Measurements from ENCODE around the gene ANGPT4. TPM values are rescaled to one million over a fixed set of nuclear protein-coding genes. Genes with fewer than 3 reads are reported as not detected.

The ANGPT4 gene
- total RNA-seq, result 0.05 TPM
- long read RNA-seq, result 0 reads

GRCh38 chr20:916125-916799 is at the start of gene ANGPT4:
Gene ANGPT4, minus strand, starts transcription at chr20:916334. Its CDS starts 120 bp downstream, at chr20:916214.
- DNase-seq (ENCODE audit: missing footprints) (no peak), ATAC-seq (peak; percentile 55)
- intact Hi-C loops (cut with DNase I), result no loop called here

GRCh38 chr20:963795-964194 is 47.7 kb upstream of the ANGPT4 start:
- ATAC-seq (no peak), DNase-seq (ENCODE audit: missing footprints) (no peak)
- intact Hi-C loops (cut with DNase I), result no loop called here

- intact Hi-C loops (cut with DNase I), result no loop called here
- ATAC-seq (no peak), DNase-seq (ENCODE audit: missing footprints) (no peak)
Observed at GRCh38 chr20:962683-963082, 46.5 kb upstream of the ANGPT4 start.

DNA sequence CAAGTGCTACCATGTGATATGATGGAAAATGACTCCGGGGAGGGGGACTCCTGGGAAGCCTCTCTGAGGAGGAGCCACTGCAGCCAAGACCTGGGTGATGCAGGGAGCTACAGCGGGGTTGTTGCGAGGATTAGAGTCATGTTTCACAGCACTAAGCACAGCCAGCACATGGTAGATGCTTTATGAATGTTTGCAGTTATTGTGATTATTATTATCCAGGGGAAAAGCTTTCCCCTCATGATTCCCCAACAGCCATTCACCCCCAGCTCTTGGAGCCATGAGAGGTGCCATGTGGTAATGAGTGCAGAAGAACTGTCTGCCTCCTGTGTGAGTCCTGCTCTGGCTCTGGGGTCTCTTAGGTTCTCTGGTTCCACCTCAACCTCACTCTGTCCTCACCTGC is 46.1 kb upstream of the ANGPT4 start:
- ATAC-seq (no peak), DNase-seq (ENCODE audit: missing footprints) (no peak)
- intact Hi-C loops (cut with DNase I), result no loop called here

GRCh38 chr20:961768-962167 is 45.6 kb upstream of the ANGPT4 start:
- intact Hi-C loops (cut with DNase I), result no loop called here
- no peak for DNase-seq (ENCODE audit: missing footprints)
- ATAC-seq, result no peak

GRCh38 chr20:959996-960615 is 44.0 kb upstream of the ANGPT4 start:
- DNase-seq (ENCODE audit: missing footprints) (no peak), ATAC-seq (no peak)
- intact Hi-C loops (cut with DNase I), result loop anchor here (10.0 kb wide), 2 partner anchors 75 to 245 kb away; partner anchors contain the start of gene C20orf202

GRCh38 chr20:958936-959815 is 43.0 kb upstream of the ANGPT4 start:
- ATAC-seq, result no peak
- intact Hi-C loops (cut with DNase I), result loop anchor here (10.0 kb wide), 2 partner anchors 74 to 246 kb away; partner anchors contain the start of gene C20orf202
- no peak for DNase-seq (ENCODE audit: missing footprints)

GRCh38 chr20:957544-957943 is 41.4 kb upstream of the ANGPT4 start:
- ATAC-seq (no peak), DNase-seq (ENCODE audit: missing footprints) (no peak)
- intact Hi-C loops (cut with DNase I), result loop anchor here (10.0 kb wide), 2 partner anchors 73 to 247 kb away; partner anchors contain the start of gene C20orf202

- intact Hi-C loops (cut with DNase I), result loop anchor here (1.0 to 10.0 kb wide), 3 partner anchors 72 to 248 kb away; partner anchors contain the start of gene C20orf202
- ATAC-seq (peak; percentile 73), DNase-seq (ENCODE audit: missing footprints) (peak; percentile 84)
Observed at GRCh38 chr20:956330-956951, 40.3 kb upstream of the ANGPT4 start.

- intact Hi-C loops (cut with DNase I), result loop anchor here (1.0 to 10.0 kb wide), 3 partner anchors 71 to 249 kb away; partner anchors contain the start of gene C20orf202
- no peak for ATAC-seq
- no peak for DNase-seq (ENCODE audit: missing footprints)
Observed at GRCh38 chr20:955656-956055, 39.5 kb upstream of the ANGPT4 start.

DNA sequence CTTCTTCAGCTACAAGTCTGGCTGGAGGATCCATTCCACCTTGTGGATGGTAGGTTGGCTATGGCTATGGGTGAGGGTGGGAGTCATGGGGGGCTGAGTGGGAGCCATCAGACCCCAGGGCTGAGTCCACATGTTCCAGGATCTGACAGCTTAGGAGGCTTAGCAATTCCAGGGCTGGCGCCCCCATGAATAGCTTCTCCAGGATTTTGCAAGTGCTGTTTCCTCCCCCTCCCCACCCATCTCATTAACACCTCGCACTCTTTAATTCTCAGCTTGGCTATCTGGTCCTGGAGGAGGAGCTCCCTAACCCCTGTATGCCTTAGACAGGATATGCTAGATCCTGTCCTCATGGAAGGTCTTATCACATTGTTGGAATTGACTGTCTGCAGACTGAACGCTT is 39.0 kb upstream of the ANGPT4 start:
- ATAC-seq, result no peak
- no peak for DNase-seq (ENCODE audit: missing footprints)
- intact Hi-C loops (cut with DNase I), result loop anchor here (10.0 kb wide), 2 partner anchors 70 to 250 kb away; partner anchors contain the start of gene C20orf202

GRCh38 chr20:953742-954141 is 37.6 kb upstream of the ANGPT4 start:
- intact Hi-C loops (cut with DNase I), result loop anchor here (10.0 kb wide), 2 partner anchors 69 to 251 kb away; partner anchors contain the start of gene C20orf202
- no peak for DNase-seq (ENCODE audit: missing footprints)

DNA sequence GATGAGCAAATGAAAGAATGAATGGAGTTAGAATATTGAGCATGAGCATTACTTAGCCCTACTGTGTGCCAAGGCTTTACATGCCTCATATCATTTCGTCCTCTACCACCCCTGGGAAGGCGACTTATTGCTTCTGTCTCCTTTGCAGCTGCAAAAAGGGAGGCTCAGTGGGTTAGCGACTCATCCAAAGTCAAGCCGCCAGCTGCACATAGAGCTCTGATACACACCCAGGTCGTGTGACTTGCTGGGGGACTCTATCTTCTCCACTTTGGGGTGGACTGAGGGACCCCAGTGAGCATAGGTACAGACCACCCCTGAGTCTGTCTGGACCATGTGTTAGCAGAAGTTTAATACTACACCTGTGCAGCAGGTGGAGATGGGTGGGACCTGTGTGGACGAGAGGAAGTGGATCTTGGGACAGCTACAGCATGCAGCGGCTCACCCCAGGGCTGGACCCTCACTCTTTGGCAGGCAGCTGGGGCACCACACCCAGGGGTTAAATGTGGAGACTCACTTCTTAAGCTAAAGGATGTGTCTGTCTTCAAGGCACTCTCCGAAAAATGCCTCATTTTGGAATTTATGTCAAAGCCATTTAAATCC is 36.2 kb upstream of the ANGPT4 start:
- DNase-seq (ENCODE audit: missing footprints) (no peak), ATAC-seq (no peak)
- intact Hi-C loops (cut with DNase I), result loop anchor here (10.0 kb wide), 2 partner anchors 67 to 253 kb away; partner anchors contain the start of gene C20orf202

More at GRCh38 chr20:953742-954141, 37.6 kb upstream of the ANGPT4 start:
- no peak for ATAC-seq

DNA sequence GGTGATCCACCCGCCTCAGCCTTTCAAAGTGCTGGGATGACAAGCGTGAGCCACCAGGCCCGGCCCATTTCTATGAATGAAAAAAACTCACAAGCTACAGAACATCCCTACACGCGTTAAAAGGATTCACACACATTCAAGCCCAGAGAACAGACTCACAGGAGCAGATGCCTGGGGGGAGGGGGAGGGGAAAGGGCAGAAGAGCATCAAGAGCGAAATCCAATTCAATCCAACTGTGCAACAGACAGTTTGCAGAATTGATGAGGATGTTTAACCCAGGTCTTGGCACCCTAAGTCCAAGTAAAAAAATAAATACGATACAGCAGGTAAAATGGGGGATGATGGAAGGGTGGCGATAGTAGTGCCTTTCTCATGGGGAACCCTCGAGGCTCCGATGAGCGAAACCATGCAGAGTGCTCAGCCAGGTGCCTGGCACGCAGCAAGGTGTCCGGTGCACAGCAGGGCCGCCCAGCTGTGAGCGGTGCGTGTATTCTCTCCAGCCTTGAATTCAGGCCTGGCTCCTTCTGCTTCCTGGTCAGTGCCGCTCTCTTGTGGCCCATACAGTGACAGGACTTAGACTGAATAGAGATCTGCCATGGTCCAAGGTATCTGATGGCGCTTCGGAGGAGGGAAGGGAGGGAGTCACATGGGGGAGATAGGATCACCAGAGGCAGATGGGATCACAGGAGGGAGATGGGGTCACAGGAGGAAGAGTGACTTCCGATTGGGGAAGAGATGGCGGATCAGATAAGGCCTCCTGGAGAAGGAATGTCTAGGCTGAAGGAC is 35.4 kb upstream of the ANGPT4 start:
- DNase-seq (ENCODE audit: missing footprints), result no peak
- intact Hi-C loops (cut with DNase I), result loop anchor here (10.0 kb wide), 2 partner anchors 67 to 253 kb away; partner anchors contain the start of gene C20orf202
- no peak for ATAC-seq

DNA sequence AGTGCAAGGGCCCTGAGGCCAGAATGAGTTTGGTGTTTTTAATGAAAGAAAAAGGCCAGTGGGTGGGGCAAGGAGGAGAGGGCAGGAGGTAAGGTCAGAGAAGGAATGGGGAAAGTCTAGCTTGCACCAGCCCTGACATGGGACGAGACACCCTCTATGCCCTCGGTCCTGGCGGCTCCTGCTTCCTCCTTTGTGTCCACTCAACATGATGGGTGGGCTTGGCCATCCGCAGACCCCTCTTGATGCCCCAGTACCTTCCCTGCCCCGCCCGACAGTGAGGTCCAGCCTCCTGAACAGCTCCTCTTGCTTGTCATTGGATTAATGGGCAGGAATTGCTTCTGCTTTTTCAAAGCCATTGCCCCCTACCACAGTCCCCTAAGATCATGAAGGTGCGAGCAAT is 33.6 kb upstream of the ANGPT4 start:
- no peak for DNase-seq (ENCODE audit: missing footprints)
- intact Hi-C loops (cut with DNase I), result loop anchor here (10.0 kb wide), 2 partner anchors 65 to 255 kb away; partner anchors contain the start of gene C20orf202
- ATAC-seq, result no peak

- intact Hi-C loops (cut with DNase I), result no loop called here
Observed at GRCh38 chr20:946826-947225, 30.7 kb upstream of the ANGPT4 start.

GRCh38 chr20:945841-946240 is 29.7 kb upstream of the ANGPT4 start:
- ATAC-seq (no peak), DNase-seq (ENCODE audit: missing footprints) (no peak)
- intact Hi-C loops (cut with DNase I), result no loop called here

More at GRCh38 chr20:946826-947225, 30.7 kb upstream of the ANGPT4 start:
- DNase-seq (ENCODE audit: missing footprints) (no peak), ATAC-seq (no peak)
